Measurements from ENCODE around the gene PLB1.

PLB1 gene

DNA sequence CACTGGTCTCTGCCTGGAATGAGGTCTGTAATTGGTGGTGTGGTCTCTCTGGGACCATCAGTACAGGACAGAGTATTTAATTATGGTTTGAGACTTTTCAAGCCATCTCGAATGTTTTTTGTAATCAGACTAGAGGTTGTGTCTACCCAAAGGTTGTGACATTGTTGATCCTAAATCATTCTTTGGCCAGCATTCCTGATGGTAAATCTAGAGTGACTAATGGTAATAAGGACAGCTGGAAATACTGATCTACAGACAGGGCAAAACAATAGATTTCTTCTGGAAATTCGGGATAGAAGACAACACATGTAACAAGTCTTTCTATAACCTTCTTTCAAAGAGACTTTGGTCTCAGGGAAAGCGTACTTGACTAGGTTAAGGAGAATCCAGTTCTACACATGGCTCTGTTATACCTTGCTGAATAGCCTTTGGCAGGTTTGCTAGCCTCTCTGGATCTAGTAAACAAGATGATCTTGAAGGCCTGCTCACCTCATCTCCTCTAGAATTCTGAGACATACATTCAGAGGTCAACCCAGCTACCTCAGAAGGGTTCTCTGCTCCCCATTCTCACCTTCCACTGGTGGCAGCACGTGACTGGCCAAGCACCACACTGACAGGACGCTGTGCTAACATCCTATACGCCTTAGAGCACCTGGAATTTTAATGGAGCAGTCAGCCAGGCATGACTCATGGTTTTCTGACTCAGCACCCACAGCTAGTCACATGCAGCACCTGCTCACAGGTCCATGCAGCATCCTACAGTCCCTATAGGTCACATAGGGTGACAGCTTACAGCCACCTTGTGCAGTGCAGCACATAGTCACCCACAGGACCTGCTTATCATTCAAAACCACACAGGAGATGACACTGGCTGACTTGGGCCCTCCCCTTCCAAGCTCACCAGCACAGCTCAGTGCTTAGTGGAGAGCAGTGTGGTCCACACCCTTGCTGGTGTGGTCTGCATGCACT is 12.2 kb downstream of the PLB1 start:
- Mint-ChIP-seq H3K36me3 (ENCODE audit: low read depth) (no peaks in the 10 kb centered on the region), H3K27ac (no peak overlapping the region), H3K4me1 (ENCODE audit: low read depth) (peaks cover 22% of the 10 kb centered on the region), H3K4me3 (no peak overlapping the region), H3K9me3 (peaks cover 9% of the 10 kb centered on the region), H3K27me3 (peaks cover 14% of the 10 kb centered on the region)

DNA sequence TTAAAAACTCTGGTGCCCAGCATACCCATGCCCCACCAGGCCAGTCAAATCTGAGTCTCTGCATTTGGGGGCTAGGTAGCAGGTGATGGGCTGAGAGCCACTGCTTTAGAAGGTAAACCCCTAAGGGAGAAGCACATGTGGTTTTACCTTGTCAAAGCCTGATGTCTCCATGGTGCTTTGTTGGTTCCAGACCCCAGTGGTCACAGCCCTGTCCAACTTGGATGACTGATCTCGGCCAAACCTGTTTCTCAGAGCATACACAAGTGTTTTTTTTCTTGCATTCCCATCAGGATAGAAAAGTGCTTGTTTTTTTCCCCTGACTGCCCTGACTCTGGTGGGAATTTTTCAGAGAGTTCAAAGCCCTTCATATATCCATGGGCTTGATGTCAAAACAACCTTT is 13.5 kb downstream of the PLB1 start:
- H3K4me1 Mint-ChIP-seq (ENCODE audit: low read depth), result peaks cover 22% of the 10 kb centered on the region
- no peak overlapping the region for H3K4me3 Mint-ChIP-seq
- H3K27me3 Mint-ChIP-seq, result peaks cover 26% of the 10 kb centered on the region
- peaks cover 9% of the 10 kb centered on the region for H3K9me3 Mint-ChIP-seq
- H3K36me3 Mint-ChIP-seq (ENCODE audit: low read depth), result no peaks in the 10 kb centered on the region
- no peak overlapping the region for H3K27ac Mint-ChIP-seq

DNA sequence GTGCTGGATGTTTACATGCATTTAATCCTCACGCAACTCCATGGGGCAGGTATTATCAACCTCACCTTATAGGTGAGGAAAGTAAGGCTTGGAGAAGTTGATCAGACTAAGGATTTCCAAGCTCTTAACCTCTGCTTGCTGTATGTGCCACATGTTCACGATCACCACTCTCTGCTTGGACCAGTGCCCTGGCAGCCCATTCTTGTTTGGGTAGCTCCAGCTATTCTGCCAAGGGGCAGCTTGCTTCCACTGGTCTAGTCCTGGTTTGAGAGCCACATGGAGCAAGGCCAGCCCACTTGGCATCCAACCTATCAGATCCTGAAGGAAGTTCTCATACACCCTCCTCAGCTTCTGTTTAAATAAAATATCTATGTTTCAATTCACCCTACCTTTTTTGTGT is 14.3 kb downstream of the PLB1 start:
- H3K4me1 Mint-ChIP-seq (ENCODE audit: low read depth), result peaks cover 22% of the 10 kb centered on the region
- H3K9me3 Mint-ChIP-seq, result peaks cover 9% of the 10 kb centered on the region
- H3K36me3 Mint-ChIP-seq (ENCODE audit: low read depth), result no peaks in the 10 kb centered on the region
- H3K27me3 Mint-ChIP-seq, result peaks cover 29% of the 10 kb centered on the region
- no peak overlapping the region for H3K4me3 Mint-ChIP-seq
- no peak overlapping the region for H3K27ac Mint-ChIP-seq

DNA sequence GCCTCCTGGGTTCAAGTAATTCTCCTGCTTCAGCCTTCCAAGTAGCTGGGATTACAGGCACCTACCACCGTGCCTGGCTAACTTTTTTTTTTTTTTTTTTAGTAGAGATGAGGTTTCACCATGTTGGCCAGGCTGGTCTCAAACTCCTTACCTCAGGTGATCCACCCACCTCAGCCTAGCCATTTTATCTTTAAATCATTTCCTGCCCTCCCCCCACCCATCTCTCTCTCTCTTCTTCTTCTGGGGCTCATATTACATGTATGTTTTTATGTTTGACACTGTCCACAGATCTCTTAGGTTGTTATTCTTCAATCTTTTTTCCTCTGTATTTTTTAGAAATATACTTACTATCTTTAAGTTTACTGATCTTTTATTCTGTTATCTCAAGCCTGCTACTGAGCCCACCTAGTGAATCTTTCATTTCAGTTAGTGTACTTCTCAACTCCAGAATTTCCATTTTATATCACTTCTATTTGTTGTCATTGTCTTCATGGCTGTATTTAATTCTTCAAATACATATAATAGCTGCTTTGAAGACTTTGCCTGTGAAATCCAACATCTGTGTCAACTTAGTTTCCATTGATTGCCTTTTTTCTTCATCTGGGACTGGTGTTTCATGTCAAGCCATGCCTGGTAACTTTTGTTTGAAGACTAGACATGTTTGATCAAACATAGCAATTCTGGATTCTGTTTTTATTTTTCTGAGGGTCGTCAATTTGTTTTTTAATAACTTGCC is 16.2 kb downstream of the PLB1 start:
- Mint-ChIP-seq H3K4me1 (ENCODE audit: low read depth) (peaks cover 11% of the 10 kb centered on the region), H3K27ac (no peak overlapping the region), H3K4me3 (no peak overlapping the region), H3K27me3 (peaks cover 36% of the 10 kb centered on the region), H3K9me3 (peaks cover 9% of the 10 kb centered on the region), H3K36me3 (ENCODE audit: low read depth) (no peaks in the 10 kb centered on the region)

DNA sequence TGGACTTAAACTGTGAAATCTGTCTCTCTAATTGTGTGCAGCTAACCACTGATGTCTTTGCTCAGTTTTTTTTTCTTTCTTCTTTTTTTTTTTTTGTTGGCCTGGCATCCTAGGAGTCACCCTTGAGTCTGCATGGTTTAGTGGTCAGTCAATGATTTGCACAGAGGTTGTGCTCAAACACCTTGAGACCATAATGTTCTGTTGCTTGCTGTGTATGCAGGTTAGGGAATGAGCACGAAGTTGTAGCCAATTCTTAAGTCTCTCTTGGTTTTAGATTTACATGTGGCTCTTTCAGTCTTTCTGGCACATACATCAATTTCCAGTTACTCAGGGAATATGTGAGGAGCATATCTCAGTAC is 16.7 kb downstream of the PLB1 start:
- H3K27me3 Mint-ChIP-seq, result peaks cover 36% of the 10 kb centered on the region
- no peak overlapping the region for H3K4me3 Mint-ChIP-seq
- H3K27ac Mint-ChIP-seq, result no peak overlapping the region
- H3K4me1 Mint-ChIP-seq (ENCODE audit: low read depth), result peaks cover 9% of the 10 kb centered on the region
- no peaks in the 10 kb centered on the region for H3K36me3 Mint-ChIP-seq (ENCODE audit: low read depth)
- peaks cover 9% of the 10 kb centered on the region for H3K9me3 Mint-ChIP-seq

DNA sequence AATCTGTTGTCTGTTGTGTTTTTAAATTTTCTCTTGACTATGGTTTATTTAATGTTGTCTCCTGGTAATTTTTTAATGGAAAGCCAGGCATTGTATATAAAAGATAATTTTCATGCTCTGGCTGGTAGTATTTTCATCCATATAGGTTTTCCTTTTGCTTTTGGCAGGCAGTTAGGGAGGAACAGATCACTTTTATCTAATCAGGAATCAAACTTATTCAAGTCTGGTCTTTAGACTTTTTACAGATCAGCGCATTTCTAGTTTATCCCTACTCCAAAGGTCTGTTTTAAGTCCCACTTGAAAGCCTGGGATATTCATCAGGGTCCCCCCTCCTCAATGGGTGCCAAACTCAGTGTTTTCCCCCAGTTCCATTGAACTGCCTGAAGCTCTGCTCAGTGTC is 17.2 kb downstream of the PLB1 start:
- H3K4me3 Mint-ChIP-seq, result no peak overlapping the region
- H3K36me3 Mint-ChIP-seq (ENCODE audit: low read depth), result no peaks in the 10 kb centered on the region
- H3K27me3 Mint-ChIP-seq, result peaks cover 39% of the 10 kb centered on the region
- peaks cover 9% of the 10 kb centered on the region for H3K4me1 Mint-ChIP-seq (ENCODE audit: low read depth)
- no peak overlapping the region for H3K27ac Mint-ChIP-seq
- peaks cover 9% of the 10 kb centered on the region for H3K9me3 Mint-ChIP-seq

DNA sequence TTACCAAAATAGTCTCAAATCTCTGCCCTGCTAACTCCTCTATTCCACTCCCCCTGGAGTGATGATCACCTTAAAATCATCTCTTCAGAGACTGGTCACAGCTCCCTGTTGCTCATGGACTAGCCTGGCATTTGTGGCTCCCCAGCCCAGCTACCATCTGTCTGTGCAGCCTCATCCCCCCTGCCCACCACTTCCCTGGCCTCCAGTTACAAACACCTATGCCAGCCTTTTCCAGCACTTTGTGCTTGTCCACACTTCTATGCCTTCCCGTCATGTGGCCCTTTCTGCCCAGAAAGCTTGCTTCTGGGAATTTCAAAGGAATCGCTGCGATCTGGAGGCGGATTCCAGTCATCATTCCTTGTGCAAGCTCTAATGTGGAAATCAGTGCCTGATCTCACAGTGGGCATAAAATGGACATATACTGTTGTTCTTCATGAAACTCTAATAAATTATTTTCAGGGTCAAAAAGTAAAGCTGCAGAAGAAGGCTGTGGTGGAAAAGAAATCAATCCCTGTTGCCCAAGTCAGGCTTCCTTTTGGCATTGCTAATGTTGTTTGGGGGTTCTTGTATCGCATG is 19.4 kb downstream of the PLB1 start:
- no peak overlapping the region for H3K27ac Mint-ChIP-seq
- H3K4me3 Mint-ChIP-seq, result no peak overlapping the region
- H3K9me3 Mint-ChIP-seq, result peaks cover 9% of the 10 kb centered on the region
- no peaks in the 10 kb centered on the region for H3K4me1 Mint-ChIP-seq (ENCODE audit: low read depth)
- peaks cover 53% of the 10 kb centered on the region for H3K27me3 Mint-ChIP-seq
- H3K36me3 Mint-ChIP-seq (ENCODE audit: low read depth), result no peaks in the 10 kb centered on the region

DNA sequence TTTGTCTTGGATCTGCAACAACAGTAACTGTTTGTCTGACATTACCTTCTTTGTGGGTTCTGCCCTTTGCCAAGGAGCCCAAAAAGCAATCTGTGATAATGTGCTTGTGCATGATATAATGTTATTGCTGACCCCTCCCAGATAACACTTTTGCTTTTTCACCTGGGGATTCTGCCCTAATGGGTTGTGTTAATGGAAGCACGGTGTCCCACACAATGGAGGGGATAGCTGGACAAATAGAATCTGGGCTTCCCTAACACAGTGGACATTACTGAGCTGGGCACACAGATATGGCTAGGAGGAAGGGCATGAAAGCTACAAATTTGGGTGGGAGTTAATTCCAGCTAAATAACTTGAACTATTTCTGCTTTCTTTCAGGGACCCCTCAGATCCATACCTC is 20.6 kb downstream of the PLB1 start:
- Mint-ChIP-seq H3K36me3 (ENCODE audit: low read depth) (no peaks in the 10 kb centered on the region), H3K4me1 (ENCODE audit: low read depth) (no peaks in the 10 kb centered on the region), H3K9me3 (peaks cover 9% of the 10 kb centered on the region), H3K27me3 (peaks cover 62% of the 10 kb centered on the region), H3K4me3 (no peak overlapping the region), H3K27ac (no peak overlapping the region)

DNA sequence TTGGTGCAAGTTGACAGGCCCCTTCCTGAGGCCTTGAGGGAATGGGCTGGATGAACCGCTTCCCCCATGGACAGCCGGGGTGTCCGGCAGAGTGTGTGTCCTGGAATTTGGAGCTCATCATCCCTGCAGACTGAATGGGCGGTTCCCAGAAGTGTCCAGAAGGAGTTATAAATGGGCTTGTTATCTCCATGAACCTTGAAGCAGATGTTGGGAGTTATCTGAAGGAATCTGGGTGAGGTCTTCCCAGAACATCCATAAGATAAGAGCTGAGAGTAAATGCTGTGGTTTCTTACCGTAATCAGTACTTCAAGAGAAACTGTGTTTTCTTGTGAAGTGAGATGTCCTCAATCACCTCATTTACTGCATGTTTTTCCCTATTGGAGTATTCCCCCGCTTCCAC is 21.1 kb downstream of the PLB1 start:
- H3K27ac Mint-ChIP-seq, result no peak overlapping the region

DNA sequence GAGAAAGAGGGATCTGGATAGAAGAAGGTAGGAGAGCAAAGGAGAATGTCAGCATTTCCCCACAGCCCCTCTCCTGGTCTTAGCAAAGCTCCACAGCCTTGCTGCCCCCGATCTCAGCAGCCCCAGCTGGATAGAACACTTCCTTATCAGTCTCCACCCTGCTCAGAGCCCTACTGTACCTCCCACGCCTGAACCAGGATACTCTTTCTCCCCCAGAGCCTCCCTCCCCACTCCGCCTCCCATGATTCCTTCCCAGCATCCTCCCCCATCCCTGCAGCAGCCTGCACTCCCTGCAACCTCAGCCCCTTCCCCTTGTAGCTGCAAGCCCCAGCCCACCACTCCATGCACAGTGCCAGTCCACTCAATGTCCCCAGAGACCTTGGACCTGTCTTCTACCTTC is 25.8 kb downstream of the PLB1 start:
- no peak overlapping the region for H3K4me3 Mint-ChIP-seq
- H3K27me3 Mint-ChIP-seq, result peaks cover 63% of the 10 kb centered on the region
- no peaks in the 10 kb centered on the region for H3K4me1 Mint-ChIP-seq (ENCODE audit: low read depth)
- H3K36me3 Mint-ChIP-seq (ENCODE audit: low read depth), result no peaks in the 10 kb centered on the region
- no peaks in the 10 kb centered on the region for H3K9me3 Mint-ChIP-seq
- no peak overlapping the region for H3K27ac Mint-ChIP-seq

More for the DNA sequence above, 21.1 kb downstream of the PLB1 start:
- H3K27me3 Mint-ChIP-seq, result peaks cover 66% of the 10 kb centered on the region
- H3K9me3 Mint-ChIP-seq, result peaks cover 8% of the 10 kb centered on the region
- H3K4me3 Mint-ChIP-seq, result no peak overlapping the region
- no peaks in the 10 kb centered on the region for H3K4me1 Mint-ChIP-seq (ENCODE audit: low read depth)
- no peaks in the 10 kb centered on the region for H3K36me3 Mint-ChIP-seq (ENCODE audit: low read depth)

DNA sequence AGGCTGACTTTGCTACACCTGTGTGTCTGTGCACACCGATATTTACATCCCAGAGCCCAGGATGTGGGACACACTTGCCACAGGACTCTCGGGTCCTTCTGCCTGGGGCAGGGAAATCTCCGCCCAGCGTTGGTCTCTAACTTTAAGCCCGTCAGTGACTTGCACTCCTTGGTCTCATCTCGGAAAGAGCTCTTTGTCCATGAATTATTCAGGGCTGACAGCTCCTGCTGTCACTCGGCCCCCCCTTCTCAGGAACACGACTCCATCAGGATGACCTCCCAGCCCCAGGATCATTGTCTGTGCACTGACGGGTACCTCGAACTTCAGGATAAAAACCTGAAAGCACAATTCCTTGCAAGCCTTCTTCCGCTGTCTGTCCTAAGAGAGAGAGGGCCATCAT is 26.6 kb downstream of the PLB1 start:
- no peak overlapping the region for H3K4me3 Mint-ChIP-seq
- no peak overlapping the region for H3K27ac Mint-ChIP-seq
- H3K4me1 Mint-ChIP-seq (ENCODE audit: low read depth), result no peaks in the 10 kb centered on the region
- H3K36me3 Mint-ChIP-seq (ENCODE audit: low read depth), result no peaks in the 10 kb centered on the region
- H3K9me3 Mint-ChIP-seq, result no peaks in the 10 kb centered on the region
- peaks cover 60% of the 10 kb centered on the region for H3K27me3 Mint-ChIP-seq

DNA sequence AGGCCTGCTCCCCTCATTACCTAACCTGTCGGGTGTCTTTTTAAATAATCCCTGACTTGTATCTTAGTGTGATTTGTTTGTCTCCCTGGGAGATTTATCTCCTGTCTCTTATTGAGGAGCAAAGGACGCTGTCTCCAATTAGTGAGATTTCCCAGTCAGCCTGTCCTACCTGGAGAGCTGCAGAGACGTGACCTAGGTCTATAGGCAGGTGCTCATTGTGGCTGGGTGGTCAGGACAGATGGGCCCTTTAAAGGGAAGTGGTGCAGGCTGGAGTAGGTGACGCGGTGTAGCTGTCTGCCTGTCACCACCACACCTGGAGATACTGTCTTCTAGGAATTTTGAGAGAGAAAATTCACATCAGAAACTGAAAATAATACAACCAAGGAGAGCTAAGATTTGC is 28.0 kb downstream of the PLB1 start:
- H3K27ac Mint-ChIP-seq, result no peak overlapping the region
- no peaks in the 10 kb centered on the region for H3K4me1 Mint-ChIP-seq (ENCODE audit: low read depth)
- no peaks in the 10 kb centered on the region for H3K9me3 Mint-ChIP-seq
- H3K27me3 Mint-ChIP-seq, result peaks cover 51% of the 10 kb centered on the region
- H3K36me3 Mint-ChIP-seq (ENCODE audit: low read depth), result no peaks in the 10 kb centered on the region
- H3K4me3 Mint-ChIP-seq, result no peak overlapping the region

DNA sequence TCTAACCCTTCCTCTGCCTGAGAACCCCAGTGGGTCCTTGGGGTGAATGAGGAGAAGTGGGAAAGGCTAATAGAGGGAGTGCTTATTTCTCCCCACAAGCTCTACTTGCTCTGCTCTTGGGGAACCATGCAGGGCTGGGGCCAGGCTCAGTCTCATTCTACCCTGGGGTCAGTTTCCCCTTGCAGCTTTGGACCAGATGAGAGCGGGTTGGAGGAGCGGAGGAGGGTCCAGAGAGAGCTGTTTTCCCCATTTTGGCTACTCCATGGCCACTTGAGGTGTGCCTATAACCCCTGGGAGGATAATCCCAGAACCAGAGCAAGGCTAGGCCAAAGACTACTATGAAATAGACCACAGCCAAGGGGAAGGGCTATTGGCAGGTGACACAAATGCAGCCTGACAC is 29.6 kb downstream of the PLB1 start:
- H3K36me3 Mint-ChIP-seq (ENCODE audit: low read depth), result no peaks in the 10 kb centered on the region
- peaks cover 41% of the 10 kb centered on the region for H3K27me3 Mint-ChIP-seq
- H3K27ac Mint-ChIP-seq, result no peak overlapping the region
- no peak overlapping the region for H3K4me3 Mint-ChIP-seq
- no peaks in the 10 kb centered on the region for H3K9me3 Mint-ChIP-seq
- no peaks in the 10 kb centered on the region for H3K4me1 Mint-ChIP-seq (ENCODE audit: low read depth)

DNA sequence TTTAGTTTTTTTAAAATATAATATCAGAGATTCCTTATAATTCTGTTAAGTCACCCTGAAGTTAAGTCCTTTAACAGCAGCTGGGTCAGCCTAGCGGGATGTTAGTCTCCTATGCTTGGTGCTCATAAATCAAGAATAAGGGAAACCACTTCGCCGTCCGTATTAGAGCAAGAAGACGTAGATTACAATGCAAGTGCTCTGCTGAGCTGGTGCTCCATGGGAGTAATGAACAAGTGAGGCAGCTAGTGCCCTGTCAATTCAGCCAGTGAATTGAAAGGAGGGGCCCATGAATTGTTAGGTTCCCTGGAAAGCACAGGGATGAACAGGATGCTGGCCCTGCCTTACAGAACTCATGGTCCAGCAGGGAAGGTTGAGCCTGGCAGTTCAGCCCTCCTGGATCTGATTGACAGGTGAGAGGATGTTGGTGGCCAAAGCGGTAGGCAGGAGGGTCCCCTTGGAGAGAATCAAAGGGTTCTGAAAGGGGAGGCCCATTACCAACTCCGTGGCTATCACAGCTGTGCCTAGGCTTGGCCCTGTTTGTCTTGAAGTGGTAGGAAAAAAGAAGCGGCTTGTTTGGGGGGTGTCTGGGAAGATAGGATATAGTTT is 30.8 kb downstream of the PLB1 start:
- Mint-ChIP-seq H3K4me1 (ENCODE audit: low read depth) (no peaks in the 10 kb centered on the region), H3K36me3 (ENCODE audit: low read depth) (no peaks in the 10 kb centered on the region), H3K27me3 (peaks cover 32% of the 10 kb centered on the region), H3K27ac (no peak overlapping the region), H3K9me3 (no peaks in the 10 kb centered on the region), H3K4me3 (no peak overlapping the region)

DNA sequence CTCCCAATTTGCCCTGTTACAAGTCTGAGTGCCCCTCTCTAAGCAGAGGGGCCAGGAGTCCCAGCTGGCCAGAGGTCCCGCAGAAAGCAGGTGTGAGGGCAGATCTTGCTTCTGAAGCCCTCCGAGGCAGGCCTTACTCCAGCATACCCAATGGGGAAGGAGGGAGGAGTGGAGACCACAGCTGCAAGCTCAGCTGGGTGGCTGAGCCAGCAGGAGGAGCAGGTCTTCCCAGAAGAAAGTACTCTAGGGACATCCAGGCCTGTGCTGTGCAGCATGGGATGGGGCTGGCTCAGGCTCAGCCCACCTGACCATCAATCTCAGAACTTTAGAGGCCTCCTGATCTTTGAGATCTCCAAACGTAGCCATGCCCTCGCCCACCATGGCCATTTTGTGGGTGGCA is 31.3 kb downstream of the PLB1 start:
- Mint-ChIP-seq H3K36me3 (ENCODE audit: low read depth) (no peaks in the 10 kb centered on the region), H3K4me1 (ENCODE audit: low read depth) (no peaks in the 10 kb centered on the region), H3K27me3 (peaks cover 26% of the 10 kb centered on the region), H3K9me3 (no peaks in the 10 kb centered on the region), H3K27ac (no peak overlapping the region), H3K4me3 (no peak overlapping the region)
